GM19397 (cell line): ENCODE measurements around the gene ZNF598.
"Not testable (repeated sequence)": the region's sequence is repeated elsewhere in the genome, so short reads cannot be mapped to it uniquely, and the experiment has no call there.

Experiments used
- ATAC-seq: cut with Tn5 transposase; IDR thresholded peaks from one replicate; pipeline ENCODE4 v1.9.1; 2021; ENCODE audit warnings: mild to moderate bottlenecking, moderate library complexity; ENCODE audit not compliant: unreplicated experiment

Gene ZNF598

DNA sequence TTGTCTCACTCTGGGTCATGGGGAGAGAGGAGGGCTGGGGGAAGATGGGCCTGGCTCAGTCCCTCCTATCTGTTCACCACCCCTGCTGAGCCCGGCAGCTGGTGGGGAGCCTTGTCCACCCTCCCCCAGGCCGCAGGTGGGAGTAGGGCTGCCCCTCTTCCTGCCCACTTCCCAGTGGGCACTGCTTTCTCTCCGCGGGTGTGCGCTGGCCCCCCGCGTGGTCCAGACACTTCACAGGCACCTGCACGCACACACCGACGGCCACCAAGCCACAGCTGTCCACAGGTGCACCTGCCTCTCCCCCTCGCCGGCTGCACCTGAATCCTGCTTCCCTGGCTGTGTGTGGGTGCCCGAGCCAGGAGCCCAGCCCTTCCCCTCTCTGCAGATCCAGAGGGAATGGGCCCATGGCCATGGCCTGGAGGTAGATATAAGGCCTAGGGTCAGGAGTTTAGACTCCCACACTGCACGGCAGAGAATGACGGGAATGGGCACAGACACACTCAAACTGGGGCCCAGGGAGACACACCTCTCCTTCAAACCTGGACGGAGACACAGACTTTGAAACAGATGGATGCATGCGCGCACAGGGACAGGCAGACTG, 19.1 kb upstream of the ZNF598 start:
- ATAC-seq: no peak

DNA sequence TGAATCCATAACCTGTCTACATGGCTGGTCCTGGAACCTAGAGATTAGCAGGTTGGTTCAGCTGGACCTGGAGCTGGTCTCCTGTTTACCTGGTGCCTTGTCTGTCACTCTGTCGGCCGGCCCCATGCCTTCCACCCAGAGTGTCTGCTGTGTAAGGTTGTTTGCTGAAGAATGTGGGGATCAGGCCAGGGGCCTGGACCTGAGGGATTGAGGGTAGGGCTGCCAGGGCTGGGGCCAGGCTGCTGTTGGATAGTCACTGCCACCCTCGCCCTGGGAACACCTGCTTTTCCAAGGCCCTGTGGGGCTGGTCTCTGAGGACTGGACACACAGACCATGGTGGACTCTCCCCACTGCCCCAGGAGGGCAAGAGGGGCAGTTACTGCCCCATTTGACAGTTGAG, 18.5 kb upstream of the ZNF598 start:
- ATAC-seq: no peak

DNA sequence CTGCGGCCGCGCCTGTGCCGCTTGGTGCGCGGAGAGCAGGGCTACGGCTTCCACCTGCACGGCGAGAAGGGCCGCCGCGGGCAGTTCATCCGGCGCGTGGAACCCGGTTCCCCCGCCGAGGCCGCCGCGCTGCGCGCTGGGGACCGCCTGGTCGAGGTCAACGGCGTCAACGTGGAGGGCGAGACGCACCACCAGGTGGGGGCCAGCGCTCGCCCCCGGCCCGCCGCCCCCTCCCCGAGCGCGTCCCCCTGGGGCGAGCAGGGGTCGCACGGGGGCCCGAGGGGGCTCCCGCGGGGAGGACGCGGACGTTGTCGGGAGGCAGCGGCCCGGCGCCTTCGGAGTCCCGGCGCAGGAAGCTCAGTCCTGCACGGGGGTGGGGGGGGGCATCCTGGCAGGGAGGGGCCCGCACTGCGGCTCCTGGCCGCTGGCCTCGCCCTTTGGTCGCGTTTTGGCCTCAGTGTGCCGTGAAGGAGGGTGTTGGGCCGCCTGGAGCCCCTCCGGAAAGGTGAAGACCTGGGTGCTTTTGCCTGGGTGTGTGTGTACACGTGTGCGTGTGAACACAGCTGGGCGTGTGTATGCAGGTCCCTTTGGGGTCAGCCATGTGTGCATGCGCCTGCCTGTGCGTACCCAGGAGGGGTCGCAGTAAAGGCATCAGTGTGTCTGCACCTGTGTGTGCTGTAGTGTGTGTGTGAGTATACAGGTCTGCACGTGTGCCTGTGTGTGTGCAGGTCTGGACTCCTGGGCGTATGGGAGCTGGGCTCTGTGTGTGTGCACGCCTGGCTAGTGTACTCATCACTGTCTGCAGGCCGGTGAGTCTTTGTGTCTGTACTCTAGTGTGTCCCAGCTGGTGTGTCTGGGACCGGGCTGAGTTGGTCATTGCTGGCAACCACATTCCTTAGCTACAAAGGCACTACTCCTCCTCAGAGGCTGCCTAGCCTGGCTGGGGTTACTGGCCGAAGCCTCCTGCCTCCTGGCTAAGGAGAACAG, 17.7 kb upstream of the ZNF598 start:
- no peak for ATAC-seq

DNA sequence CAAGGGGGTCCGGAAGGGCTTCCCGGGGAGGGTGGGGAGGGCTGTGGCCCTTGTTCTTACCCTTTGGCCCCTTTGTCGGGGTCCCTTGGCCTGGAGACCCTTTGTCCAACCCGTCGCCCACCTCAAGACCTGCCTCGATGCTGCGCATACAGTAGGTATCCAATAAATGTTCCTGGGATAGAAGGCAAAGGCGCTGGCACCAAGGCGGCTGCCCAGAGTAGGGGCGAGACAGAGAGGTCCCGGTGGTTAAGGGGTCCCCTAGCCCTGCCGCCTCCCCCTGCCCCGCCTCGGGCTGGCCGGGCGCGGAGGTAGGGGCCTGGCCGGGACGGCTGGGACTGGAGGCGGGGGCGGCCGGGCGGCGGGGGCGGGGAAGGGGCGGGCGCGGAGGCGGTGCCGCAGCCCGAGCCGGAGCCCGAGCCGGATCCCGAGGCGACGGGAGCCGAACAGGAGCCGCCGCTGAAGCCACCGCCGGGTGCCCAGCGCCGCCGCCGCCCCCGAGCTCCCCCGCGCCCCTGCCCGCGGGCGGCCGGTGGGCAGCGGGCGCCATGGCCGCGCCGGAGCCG, 16.9 kb upstream of the ZNF598 start, which contains the start of gene NHERF2:
Gene NHERF2, plus strand, starts transcription at position 442 of the 563 bp plus-strand sequence. Its CDS starts 104 bp downstream, at position 546.
- no peak for ATAC-seq

DNA sequence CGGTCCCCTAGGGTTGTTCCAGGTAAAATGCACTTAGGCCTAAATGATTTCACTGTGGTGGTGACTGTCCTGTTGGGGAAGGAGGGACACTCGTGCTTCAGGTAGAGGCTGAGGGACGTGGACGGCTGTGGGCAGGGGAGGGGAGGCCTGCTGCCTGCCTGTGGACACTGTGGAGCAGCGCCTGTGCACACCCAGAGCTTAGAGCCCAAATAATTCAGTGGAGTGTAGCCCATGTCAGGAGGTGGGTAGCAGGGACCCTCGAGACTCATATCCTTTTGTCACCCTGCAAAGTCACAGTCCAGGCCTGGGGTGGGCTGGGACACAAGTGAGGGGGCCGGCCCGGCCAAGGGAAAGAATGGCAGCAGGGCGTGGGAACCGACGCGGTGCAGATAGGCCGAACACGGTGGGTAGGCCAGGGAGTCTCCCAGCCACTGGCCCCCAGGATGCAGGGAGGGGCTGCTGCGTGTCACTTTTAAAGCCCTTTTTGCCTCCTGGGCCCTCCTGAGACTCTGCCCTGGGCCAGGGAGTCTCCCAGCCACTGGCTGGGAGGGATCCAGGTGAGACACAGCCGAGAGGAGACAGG, 16.3 kb upstream of the ZNF598 start:
- ATAC-seq: no peak

DNA sequence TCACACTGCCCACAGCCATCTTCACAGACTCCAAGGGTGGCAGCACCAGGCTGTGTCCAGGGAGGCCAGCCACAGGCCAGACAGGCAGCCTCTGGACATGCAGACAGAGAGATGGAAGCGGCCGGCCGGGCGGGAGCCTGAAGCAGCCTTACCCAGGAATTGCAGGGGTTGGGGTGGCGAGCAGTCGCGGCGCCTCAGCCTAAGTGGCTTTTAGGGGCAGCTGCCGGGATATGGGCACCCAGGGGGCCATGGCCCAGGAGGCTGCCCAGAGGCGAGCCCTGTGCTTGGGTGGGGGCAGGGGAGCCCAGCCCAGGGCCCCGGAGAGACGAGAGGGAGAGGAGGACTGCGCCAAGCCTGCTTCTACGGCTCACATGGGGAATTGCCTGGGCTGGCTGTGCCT, 15.6 kb upstream of the ZNF598 start:
- no peak for ATAC-seq

DNA sequence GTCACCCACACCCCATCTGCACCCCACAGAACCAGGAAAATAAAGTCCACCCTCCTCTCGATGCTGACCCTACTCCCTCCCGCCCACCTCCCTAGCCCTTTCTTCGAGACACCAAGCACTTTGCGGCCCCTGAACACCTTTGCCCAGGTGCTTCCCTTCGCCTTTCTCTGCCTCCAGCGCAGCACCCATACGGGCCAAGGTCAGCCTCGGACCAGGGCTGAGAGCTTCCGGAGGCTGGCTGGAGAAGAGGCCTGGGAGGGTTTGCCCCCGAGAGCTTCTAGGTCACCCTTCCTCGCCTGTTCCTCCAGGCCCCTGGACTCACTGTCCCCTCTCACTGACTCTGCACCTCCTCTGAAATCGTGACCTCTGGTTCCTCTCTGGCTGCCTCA, 14.4 kb upstream of the ZNF598 start:
- no peak for ATAC-seq

DNA sequence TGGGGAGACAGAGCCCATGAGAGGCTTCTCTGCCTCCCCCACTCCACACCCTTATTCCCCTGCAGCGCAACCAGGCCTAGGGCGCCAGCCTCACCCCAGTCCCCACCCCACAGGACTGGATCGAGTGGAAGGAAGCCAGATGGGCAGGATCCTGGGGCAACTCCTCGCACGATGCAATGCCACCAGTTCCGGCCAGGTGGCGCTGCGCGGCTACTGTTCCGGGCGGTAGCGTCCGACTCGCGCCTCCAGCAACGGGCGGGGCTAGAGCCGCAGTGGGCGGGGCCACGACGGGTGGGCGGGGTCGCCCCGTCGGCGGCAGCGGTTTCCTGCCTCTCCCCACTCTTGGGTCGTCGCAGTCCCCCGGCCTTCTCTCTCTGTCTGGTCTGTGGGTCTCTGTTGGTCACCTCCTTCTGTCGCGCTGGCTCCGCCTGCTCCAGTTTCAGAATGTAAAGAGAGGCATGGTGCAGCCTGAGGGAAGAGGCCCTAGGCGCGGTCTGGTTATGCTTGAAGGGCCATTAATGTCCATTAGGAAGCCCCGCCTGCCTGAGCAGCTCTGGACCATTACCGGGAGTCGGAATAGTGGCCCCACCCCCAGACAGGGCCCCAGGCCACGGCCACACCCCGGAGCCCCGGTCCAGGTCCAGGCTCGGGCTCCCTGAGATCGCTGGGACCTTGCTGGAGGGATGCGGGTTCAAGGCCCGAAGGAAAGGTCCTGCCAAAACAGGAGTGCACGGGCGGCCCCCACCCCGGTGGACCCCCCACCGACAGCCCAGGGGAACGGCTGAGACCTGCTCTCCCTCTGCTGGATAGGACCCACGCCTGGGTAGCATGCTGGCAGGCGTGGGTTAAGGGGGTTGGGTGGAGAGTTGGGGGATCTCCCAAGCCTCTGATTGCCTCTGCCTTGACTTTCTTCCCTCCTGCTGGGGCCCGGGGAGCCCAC, 13.7 kb upstream of the ZNF598 start:
- peak; percentile 70 for ATAC-seq

DNA sequence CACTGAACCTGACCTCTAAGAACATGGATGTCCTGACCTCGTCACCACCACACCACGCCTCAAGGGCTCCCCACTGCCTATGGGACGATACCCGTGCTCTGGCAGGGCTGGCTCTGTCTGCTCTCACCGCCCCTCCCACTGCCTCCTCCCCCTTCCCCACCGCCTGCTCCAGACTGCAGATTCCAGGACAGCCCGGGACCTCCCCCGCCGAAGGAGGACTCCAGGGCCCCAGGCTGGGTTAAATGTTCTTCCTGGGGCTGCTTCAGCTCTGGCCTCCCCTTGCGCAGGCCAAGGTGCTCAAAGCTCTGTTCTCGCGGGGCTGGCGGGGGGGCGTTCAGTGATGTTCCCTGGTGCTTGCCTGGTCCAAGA, 13.1 kb upstream of the ZNF598 start:
- ATAC-seq: no peak

DNA sequence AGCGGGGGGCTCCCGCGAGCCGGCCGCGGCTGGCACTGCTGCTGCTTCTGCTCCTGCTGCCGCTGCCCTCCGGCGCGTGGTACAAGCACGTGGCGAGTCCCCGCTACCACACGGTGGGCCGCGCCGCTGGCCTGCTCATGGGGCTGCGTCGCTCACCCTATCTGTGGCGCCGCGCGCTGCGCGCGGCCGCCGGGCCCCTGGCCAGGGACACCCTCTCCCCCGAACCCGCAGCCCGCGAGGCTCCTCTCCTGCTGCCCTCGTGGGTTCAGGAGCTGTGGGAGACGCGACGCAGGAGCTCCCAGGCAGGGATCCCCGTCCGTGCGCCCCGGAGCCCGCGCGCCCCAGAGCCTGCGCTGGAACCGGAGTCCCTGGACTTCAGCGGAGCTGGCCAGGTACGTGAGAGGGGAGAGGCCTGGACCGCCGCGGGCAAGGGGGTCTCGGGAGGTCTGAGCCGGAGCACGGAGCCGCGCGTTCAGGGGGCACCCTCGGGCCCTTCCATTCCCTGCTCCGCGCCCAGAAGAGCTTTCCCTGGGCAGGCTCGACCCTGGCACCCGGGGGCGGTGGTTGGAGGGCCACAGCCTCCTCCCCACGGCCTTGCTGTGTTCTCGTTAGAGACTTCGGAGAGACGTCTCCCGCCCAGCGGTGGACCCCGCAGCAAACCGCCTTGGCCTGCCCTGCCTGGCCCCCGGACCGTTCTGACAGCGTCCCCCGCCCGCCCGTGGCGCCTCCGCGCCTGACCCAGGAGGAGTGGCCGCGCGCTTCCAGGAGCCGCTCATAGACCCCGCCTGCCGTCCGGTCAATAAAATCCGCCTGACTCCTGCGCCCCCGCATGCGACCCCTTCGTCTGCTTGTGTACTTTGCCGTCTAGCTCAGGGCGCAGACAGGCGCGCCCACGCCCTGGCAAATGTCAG, 10.6 kb upstream of the ZNF598 start:
- no peak for ATAC-seq

DNA sequence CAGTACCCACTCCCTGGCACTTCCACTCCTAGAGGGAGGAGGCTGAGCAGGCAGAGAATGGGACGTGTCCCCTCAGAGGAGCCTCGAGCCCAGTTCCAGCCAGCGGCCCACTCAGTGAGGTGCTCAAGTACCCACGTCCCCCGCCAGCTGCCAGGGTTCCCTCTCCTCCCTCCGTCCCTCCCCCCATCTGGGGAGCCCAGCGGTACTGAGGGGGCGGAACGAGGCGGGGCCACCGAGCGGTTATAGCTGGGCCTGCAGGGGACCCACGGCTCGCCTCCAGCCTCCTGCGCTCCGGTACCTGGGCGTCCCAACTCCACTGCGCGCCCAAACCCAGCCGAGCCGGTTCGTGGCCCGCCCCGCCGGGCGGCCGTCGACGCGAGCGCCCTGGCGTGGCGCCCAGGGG, 9.9 kb upstream of the ZNF598 start, which contains the start of gene NPW:
Gene NPW, plus strand, starts transcription at position 268 of the 403 bp plus-strand sequence.
- ATAC-seq: no peak

DNA sequence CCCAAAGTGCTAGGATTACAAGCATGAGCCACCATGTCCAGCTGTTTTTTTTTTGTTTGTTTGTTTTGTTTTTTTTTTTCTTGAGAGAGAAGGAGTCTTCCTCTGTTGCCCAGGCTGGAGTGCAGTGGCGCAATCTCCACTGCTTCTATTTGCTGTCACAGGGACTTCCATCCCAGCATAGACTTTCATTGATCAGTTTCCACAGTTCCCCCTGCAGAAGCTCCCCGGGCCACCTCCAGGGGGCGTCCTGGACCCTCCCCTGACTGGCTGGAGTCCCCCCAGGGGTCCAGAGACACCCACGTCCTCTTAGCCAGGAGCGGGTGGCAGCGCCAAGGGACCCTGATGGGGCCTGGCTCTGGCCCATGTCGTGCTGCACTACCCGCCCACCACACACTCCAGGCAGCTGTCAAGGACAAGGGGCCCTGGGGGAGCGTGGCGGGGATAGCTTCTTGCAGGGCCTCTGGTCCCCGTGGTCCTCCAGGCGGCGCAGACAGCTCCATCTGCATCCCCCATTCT, 6.8 kb upstream of the ZNF598 start:
- ATAC-seq: no peak

DNA sequence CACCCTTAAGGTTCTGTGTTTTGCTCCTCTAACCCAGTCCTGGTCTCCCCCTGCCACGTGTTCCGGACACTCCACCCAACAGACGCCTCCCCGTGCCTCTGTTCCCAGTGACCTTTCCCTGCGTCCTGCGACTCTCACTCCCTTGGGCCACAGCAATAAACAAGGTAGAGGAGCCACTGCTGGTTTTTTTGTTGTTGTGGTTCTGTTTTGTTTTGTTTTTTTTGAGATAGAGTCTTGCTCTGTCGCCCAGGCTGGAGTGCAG, 6.3 kb upstream of the ZNF598 start:
- ATAC-seq: no peak

DNA sequence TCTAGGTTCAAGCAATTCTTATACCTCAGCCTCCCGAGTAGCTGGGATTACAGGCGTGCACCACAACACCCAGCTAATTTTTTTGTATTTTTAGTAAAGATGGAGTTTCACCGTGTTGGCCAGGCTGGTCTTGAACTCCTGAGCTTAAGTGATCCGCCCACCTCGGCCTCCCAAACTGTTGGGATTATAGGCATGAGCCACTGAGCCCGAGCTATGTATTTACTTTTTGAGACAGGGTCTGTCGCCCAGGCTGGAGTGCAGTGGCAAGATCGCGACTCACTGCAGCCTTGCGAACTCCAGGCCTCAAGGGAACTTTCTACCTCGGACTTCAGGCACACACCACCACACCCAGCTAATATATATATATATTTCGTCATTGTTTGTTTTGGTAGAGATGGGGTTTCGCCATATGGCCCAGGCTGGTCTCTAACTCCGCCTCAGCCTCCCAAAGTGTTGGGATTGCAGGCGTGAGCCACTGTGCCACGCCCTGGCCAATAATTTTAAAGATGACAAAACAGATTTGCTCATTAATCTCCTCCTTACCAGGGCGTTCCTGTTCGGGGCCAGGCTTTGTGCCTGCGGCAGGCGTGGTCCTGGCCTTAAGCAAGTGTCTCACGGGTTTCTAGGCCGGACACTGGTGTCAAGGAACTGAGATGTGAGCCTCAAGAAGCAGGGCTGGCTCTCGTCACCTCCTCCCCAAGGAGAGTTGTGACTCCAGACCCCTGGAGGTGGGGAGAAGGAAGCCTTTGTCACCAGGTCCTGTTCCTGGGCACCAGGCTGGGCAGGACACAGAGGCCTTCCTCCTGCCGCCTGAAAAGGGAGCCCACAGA, 5.7 kb upstream of the ZNF598 start:
- no peak for ATAC-seq

DNA sequence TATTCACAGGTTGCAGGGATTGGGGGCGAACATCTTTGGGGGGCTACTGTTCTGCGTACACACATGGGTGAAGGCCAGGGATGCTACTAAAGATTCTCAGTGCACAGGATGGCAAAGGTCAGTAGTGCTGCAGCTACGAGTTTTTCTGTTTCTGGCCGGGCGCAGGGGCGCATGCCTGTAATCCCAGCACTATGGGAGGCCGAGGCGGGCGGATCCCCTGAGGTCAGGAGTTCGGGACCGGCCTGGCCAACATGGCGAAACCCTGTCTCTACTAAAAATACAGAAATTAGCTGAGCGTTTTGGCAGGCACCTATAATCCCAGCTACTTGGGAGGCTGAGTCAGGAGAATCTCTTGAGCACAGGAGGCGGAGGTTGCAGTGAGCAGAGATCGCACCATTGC, 3.9 kb upstream of the ZNF598 start:
- no peak for ATAC-seq

DNA sequence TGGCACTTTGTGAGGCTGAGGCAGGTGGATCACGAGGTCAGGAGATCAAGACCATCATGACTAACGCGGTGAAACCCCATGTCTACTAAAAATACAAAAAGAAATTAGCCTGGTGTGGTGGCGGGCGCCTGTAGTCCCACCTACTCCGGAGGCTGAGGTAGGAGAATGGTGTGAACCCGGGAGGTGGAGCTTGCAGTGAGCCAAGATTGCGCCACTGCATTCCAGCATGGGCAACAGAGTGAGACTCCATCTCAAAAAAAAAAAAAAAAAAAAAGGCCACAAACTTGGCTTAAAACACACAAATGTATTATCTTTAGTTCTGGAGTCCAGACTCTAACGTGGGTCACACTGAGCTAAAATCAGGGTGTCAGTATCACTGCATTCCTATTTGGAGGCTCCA, 2.1 kb upstream of the ZNF598 start:
- not testable (repeated sequence) for ATAC-seq

DNA sequence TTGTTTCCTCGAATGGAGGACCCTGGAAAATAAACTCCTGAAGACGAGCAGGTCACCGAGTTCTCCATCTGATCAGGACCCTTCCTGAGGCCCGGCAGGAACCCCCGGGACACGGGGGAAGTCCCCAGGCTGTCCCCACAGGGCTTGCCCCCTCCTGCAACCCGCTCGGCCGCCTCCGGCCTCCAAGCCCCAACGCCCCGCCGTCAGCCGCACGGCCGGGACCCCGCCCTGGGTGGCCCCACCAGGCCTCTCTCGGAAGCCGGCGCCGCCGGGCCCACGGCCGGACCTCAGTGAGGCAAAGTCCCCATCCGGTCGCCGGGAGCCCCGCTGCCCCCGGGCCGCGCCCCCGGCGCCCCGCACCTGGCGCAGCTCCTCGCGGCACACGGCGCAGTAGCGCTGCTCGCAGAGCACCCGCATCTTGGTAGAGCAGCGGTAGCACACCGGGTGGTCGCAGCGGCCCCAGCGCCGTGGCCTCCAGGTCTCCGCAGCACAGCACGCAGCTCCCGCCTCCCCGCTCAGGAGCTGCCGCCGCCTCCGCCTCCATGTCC, 383 bp downstream of the ZNF598 start:
- no peak for ATAC-seq

DNA sequence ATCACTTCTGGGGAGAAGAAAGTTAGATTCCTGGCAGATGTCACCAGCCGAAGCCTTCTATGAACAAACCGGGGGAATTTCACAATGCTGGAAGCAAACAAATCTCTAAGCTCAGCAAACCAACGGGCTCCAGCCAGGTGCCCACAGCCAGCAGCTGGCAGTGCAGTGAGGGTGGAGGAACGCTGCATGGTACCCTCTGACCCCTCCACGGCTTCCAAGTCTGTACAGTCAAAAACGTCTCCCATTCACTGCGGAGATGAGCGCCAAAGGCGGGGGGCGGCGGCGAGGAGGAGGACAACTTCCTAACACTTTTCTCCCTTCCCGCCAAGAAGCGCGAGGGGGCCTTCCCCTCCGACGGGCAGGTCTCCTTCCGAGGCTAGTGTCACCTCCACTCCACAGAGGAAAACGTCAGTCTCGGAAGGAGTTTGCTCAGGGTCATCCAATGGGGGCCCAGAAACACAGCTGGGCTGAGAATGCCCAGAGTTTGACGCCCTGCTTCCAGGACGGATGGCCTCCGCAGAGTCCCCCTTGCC, 924 bp downstream of the ZNF598 start:
- ATAC-seq: no peak
